HG02938 (cell line): Measurements from ENCODE around the gene TSHZ2.
A peak's percentile ranks its signal among the peaks of the same experiment; 100 is the strongest.
"Not testable (repeated sequence)": the region's sequence is repeated elsewhere in the genome, so short reads cannot be mapped to it uniquely, and the experiment has no call there.

Source experiments
- ATAC-seq: cut with Tn5 transposase; IDR thresholded peaks from one replicate; pipeline ENCODE4 v1.9.1; 2021; ENCODE audit warnings: mild to moderate bottlenecking, moderate library complexity; ENCODE audit not compliant: unreplicated experiment

The TSHZ2 gene

DNA sequence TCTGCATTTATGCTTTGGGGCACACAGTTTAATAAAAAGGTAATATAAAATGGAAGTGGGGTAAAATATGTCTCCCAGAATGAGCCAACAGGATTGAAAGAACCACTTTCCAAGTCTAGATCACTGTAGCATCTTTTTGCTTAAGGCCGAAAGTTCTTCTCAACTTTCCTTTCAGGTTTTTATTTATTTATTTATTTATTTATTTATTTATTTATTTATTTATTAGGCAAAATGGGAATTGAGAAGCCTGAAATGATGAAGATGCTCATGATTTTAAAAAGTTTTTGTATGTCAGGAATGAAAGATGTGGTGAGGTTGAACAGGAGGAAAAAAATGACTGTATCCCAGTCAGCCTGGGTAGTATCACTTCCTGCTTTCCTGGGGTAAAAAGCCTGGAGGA, 24.0 kb downstream of the TSHZ2 start:
- ATAC-seq, result no peak

DNA sequence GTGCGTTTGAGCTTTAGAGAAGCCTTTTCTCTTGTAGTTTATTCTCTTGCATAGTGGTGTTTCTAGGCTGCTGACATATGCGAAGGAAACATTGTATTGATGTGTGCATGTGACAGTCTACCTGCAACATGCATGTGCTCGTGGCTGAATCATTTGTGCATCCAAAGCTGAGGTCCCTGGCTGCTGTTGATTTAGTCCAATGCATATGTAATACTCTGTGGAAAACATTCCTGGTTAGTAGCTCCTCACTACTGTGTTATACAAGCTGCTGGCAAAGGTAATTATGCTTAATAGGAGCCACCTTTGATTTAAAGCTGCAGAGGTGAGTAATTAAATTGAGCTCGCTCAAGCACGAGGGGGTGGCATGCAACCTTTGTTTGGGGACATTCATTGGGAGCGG, 24.5 kb downstream of the TSHZ2 start:
- no peak for ATAC-seq

DNA sequence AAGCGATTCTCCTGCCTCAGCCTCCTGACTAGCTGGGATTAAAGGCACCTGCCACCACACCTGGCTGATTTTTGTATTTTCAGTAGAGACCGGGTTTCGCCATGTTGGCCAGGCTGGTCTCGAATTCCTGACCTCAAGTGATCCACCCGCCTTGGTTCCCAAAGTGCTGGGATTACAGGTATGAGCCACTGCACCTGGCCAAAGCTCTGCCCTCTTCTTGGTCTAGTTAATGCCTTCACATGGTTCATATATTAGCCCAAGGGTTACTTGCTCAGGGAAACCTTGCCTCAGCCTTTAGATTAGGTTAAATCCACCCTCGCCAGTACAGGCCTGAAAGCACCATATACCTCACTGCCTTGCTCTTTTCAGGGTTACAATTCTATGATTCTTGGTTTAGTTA, 26.1 kb downstream of the TSHZ2 start:
- no peak for ATAC-seq

DNA sequence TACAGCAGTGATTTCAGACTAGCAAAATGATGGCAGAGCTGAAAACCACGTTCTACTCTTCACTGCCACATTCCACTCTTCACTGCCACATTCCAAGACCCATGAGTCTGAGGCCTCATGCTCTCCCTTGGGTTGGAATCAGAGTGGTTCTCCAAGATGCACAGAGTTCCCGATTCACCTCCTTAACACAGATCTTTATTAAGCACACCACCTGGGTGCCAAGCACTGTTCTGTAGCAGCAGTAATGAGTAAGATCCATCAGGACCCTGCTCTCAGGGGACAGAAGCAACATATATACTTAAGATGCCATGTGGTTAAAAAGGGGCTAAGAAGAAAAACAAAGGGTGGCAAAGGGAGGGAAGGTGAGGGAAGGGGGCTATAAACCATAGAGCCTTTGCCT, 26.9 kb downstream of the TSHZ2 start:
- no peak for ATAC-seq

DNA sequence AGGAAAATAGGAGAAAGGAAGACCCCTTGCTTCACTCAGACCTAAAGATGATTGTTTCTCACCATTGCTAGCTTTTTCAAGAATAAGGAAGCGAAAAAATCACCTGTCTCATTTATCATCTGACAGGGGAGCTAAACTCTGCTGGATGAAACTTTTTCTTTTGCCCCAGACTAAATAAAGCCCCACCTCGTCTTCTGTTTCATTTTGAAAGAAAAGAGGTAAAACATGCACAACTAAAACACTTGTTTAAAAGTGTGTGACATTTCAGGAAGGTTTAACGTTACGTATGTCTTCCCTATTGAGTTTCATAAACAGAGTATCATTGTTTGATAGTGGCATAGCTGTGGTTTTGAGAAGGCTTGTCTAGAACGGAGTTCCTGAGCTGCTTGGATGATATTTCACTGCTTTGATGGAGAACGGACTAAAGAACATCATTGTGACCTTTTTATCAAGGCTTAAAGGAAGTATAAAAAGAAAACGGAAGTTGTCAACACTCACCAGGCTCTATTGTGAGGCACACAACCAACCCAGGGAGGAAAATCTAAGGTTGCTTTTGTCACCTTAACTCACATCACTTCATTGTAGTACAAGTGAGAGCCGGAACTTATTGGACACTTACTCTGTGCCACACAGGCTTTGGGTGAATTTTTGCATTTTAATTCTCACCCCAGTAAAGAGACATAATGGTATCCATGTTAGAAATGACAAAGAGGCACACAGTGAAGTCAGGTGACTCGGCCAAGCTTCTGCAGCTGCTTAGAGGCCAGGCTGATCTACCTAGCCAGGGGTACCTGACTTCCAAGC, 29.5 kb downstream of the TSHZ2 start:
- ATAC-seq, result peak; percentile 68

DNA sequence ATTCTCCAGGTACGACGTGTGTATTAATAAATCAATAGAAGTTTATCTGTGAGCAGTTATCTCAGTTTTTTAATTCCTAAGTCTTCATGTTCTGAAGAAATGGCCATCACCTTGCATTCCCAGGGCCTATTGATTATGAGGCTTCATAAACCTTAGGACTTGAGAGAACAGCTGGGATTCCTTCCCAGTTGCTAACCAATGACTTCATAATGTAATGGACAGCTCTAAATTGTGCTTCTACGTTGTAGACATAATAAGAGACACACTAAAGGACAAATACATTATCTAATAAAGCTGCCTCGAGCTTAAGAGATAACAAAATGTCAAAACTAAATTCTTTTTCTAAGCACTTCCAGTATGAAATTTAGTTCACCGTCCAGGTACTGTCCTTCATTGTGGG, 30.6 kb downstream of the TSHZ2 start:
- ATAC-seq, result no peak

DNA sequence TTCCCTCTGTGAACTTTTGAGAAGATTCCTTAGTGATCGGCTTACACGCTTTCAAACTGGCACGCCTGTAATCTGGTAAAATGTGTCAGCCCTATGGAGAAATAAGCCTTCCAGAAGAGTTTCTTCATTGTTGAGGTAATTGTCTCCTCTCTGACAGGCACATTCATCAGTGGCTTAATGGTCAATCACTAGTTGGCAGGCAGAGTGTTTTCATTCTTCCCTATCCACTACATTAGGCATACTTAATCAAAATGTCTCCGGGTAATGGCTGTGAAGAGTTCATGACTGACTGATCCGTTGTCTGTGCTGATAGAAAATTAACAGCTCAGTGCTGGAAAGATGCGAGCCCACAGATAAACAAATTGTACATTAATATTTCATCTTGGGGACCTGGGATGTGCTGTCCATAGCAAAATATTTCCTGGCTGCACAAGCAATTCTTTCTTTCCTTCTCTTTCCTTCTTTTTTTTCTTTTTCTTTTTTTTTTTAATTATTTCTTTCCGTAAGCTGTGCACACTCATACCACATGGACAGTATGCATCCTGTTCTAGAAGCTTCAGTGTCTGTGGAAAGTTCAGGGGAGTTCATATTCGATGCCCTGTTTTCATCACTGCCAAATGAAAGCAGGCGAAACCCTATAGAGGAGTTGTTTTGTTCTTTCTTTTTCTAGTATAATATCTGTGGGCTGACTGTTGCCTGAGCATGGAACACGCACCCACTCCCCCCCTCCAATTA, 31.4 kb downstream of the TSHZ2 start:
- ATAC-seq, result no peak

DNA sequence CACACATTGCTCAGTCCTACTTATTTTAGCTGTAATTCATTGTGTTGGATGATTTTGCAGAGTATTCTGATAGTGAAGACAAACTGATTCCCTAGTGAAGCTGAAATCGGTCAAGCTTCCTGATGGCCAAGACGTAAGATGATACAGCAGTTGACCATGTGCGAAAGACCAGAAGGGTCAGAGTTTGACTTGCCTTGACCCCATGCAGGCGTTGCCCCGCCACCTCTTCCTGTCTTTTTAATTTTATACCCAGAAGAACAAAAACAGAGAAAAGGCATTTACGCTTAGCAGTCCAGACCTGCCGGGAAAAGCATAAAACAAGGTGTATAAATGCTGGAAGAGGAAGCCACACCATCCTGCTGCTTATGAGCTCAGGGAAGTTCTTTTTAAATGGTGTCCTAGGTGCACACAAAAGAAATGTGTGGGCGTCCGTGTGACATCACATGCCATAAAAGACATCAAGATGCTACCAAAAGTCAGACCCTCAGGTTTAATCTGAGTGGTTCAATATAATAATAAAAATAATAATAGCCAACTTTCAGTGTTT, 32.2 kb downstream of the TSHZ2 start:
- ATAC-seq, result no peak

DNA sequence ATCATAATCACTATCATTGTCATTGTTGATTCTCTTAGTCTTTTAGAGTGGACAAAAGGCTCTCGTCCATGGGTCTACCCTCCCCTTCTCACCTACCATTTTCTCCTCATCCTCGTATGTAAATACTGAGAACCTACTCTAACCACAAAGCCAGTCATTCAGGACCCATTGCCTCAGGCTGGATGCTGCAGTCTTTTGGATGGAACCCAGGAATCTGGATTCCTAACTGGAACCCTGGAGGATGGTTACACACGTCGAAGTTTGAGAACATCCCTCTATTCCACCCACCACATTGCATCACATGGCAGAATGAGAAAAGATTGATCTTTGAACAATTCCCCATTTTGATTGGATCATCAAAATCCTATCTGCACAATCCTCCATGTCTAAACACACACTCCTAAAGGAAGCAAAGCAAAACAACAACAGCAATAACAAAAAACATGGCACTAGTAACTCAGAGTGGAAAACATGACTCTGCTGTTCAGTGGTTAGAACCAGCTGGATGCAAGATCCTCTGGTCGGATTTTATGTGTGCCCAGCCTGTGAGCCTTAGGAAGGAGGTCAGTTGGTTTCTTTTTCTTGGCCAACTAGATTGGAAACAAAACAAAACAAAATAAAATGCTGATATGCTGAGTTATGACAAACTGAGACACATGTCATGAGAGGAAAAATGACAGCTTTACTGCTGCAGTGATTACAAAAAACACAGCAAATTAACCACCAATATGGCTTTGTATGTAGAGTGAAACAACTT, 38.0 kb downstream of the TSHZ2 start:
- ATAC-seq, result no peak

DNA sequence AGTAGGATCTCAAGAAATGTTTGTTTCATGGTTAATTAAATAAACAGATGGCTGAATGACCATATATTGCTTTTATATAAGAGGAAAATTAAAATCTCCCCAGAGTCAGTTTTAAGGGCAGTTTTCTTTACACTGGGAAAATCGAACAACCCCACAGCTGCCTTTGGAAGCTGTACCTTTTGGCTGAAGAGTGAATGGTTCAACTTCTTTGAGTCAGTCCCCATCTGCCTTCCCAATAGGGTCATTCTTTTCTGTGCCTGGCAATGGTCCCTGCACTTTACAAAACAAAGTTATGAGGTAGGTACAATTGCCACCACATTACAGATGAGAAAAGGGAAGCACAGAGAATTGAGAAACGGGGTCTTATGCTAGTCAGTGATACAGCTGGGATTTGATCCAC, 39.5 kb downstream of the TSHZ2 start:
- ATAC-seq, result no peak

DNA sequence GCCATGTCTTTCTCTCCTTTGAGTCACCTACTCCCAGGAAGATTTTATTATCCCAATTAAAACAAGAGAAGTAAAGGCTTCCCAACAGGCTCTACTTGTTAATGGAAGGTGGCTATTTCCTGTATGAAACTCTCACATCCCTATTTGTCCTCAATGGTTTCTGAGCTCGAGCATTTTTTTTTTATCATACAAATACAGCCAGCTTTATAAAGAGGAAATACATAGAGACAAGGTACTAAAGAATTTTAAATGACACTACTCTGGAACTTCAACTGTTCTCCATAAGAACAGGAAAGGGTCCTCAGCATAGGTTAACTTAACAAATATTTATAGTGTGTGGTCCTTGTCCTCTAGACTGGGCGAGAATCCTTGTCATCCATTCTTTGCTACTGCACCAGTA, 41.0 kb downstream of the TSHZ2 start:
- ATAC-seq, result no peak

DNA sequence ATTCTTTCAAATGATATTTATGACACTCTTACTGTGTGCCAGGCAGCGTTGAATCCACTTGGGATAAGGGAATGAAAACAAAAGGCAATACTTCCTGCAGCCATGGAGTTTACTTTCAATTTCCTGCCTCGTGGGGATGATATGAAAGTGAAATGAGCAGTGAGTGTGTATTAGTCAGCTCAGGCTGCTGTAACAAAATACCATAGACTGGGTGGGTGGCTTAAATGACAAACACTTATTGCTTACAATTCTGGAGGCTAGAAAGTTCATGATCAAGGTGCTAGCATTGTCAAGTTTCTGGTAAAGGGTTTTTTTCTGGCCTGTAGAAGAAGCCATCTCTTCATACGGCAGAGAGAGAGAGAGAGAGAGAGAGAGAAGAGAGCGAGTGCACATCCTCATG, 41.7 kb downstream of the TSHZ2 start:
- ATAC-seq, result no peak

DNA sequence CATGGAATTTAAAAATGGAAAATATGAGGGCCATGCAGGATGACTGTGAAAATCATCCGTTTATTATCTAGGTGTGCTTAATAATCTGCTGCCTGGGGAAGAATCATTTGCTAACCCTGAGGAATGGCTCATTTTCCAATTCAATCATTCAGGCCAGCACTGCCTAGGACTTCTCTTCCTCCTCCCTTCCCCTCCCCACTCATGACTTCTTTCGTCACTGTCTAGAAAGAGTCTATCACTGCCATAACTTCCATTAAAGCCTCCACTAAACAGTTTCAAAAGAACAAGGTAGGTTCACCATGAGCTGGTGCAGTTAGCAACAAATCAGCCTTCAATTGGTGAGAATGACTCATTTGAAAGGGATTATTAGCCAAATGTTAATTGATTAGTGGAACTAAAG, 43.9 kb downstream of the TSHZ2 start:
- no peak for ATAC-seq

DNA sequence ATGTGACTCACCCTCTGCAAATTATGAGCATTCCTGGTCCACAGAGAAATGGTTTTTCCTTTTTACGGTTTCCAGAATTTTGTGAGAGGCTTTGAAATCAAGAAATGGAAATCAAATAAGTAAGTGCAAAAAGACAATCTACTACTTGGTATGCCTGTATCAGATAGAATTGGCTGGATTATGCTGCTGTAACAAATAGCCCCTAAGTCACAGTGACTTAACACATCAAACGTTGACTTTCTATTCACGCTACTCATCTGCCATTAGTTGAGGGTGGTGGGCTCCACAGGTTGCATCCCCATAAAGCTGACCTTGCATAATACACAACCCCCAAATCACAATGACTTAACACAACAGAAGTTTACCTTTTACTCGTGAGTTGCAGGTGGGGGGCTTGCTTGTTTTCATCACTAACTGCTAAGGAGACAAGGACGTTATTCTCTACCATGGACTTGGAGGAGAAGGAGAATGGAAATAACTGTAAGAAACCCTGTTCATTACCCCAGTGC, 44.4 kb downstream of the TSHZ2 start:
- ATAC-seq, result no peak

DNA sequence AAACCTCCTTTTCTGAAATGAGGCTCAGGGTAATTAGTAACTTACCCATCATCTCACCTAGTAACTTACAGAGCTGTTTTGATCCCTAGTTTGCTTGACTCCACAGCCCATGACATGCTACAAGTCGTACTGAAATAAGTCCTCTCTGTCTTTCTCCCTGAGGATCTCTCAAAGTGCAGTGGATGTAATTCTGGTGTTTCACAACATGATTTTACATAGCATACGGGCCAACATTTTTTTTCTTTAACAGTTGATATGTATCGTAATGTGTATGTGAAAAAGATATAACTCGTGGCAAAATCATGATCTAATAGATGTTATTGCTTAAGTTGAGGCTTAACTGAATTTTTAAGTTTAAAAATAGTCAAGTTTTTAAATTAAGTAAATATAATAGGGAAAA, 45.0 kb downstream of the TSHZ2 start:
- ATAC-seq, result no peak

DNA sequence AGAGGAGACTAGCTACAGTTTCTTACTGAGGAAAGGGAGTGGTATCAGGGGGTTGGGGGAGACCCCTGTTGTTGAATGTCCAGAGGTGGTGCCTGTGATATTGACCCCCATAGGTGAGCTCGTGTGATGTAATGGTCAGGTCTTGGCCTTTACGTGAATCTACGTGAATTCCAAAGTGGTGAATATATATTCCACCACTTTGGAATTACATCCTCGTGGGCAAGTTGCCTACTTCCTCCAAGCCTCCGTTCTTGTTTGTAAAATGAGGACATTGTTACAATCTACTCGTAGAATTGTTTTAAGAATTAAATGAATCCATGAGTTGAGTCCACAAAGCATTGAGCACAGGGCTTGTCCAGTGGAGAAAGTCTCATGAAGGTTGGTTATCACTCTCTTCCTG, 47.3 kb downstream of the TSHZ2 start:
- ATAC-seq, result no peak

DNA sequence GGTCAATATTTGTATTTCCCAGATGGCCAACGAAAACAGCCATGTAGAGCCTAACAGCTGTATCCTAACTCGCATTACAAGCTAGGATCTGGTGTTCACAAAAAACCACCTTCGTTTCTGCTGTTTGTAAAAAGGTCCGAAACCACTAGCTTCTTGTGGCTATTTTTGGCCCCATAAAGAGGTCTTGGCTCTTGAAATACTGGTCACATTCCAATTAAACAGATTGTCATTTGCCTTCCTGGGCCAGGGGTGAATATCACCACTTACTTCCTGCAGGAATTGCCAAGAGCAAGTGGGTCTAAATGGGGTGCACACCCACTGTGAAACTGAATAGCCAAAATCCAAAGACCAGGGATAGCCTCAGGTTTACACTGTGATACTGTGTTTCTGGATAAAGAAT, 48.2 kb downstream of the TSHZ2 start:
- ATAC-seq, result no peak

DNA sequence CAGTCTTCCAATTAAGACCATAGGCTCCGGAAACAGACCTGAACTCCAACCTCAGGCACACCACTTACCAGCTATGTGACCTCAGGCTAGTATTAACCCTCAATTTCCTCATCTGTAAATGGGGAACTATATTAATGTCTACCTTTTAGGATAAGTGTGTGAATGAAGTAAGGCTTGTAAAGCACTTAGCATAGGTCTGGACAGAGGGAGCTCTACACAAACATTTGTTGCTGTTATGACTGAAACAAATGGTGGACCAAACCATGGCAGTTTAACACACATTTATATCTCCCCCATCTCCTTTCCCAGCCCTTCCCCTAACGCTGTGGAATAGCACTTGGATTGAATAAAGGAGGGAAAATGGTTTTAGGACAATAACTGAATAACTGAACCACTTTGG, 48.7 kb downstream of the TSHZ2 start:
- no peak for ATAC-seq

DNA sequence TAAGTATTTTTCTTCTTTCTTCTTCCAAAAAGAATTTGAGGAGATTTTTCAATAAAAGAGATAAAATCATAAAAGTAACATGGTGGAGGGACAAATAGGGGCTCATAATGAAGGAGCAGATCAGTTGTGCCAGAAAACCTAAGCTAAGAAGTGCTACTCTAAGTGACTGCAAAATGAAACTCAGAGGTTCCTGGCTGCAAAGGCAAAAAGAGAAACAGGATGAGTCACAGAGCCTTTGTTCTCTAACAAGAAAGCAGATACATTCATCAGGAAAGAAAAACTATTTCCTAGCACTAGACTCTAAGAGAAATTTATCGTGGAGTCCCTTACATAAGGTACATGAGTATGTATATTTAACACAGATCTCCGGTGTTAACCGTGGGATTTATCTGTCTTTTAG, 49.8 kb downstream of the TSHZ2 start:
- ATAC-seq, result no peak

DNA sequence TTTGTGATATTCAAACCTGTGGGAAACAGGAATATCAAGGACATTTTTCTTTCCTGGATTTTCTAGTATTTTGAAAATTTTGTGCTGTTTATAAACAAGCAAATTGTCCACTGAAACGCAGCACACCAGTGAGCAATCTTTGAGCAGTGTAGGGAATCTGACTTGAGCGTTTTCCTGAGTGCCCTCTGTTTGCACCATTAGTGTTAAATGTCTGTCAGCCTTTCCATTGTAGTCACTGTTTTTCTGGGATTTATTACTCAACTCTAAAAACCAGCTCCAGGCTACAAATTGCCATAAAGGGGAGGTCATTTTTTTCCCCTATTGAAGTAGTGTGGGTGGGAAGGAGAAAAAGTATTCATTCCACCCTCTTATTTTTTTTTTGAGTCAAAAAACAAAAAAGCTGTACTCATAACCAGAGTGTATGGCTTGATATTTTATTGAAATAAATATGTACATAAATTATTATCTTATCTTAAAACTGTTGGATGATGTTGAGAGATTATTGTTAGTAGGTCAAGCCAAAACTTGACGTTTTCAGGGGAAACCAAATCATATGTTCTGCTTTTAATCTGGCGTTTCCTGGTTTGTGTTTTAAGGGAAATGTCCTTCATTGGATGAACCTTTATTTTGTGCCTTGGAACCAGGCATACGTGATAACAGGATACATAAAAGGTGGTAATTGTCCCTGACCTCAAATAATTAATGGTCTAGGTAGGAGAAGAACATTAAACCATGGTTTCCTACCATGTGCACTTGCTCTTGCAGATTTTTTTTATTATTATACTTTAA, 51.8 kb downstream of the TSHZ2 start:
- ATAC-seq, result no peak

DNA sequence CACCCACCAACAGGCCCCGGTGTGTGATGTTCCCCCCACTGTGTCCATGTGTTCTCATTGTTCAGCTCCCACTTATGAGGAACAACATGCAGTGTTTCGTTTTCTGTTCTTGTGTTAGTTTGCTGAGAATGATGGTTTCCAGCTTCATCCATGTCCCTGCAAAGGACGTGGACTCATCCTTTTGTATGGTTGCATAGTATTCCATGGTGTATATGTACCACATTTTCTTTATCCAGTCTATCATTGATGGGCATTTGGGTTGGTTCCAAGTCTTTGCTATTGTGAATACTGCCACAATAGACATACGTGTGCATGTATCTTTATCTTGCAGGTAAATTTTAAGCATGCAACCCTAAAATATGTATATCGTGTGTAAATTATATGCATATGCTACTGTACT, 52.5 kb downstream of the TSHZ2 start:
- ATAC-seq, result not testable (repeated sequence)
